ENCODE data around the gene CLSTN2.

CLSTN2 gene

GRCh38 chr3:139939681-139940190 is 4.8 kb downstream of the CLSTN2 start:
- CTCF ChIA-PET, result no interaction called here
- no peaks in the 10 kb centered on the region for H3K4me1 ChIP-seq (ENCODE audit: control insufficient read depth, insufficient read depth, low read length)
- TF ChIP-seq ZNF311 (tag by site-specific recombination; IDR thresholded peaks at IDR 0.05; ENCODE audit: borderline replicate concordance), result no peak
- no peak for TF ChIP-seq ZNF514 (tag by site-specific recombination; IDR thresholded peaks at IDR 0.05)
- TF ChIP-seq ZNF561 (tag by site-specific recombination; IDR thresholded peaks at IDR 0.05; ENCODE audit: borderline replicate concordance), result no peak
- TF ChIP-seq ZNF362 (tag by site-specific recombination; IDR thresholded peaks at IDR 0.05), result no peak
- TF ChIP-seq ZNF777 (tag by site-specific recombination; IDR thresholded peaks at IDR 0.05; ENCODE audit: borderline replicate concordance), result no peak
- TF ChIP-seq ZBTB8A (tag by site-specific recombination; IDR thresholded peaks at IDR 0.05), result no peak
- no peak for TF ChIP-seq ZBTB10 (tag by site-specific recombination; IDR thresholded peaks at IDR 0.05)
- no peak for TF ChIP-seq ZNF544 (tag by site-specific recombination; IDR thresholded peaks at IDR 0.05)
- TF ChIP-seq ZNF48 (tag by site-specific recombination; IDR thresholded peaks at IDR 0.05), result no peak
- TF ChIP-seq PBX3 (CRISPR knock-in tag; IDR thresholded peaks at IDR 0.05), result no peak
- no peak for TF ChIP-seq ZNF169 (tag by site-specific recombination; IDR thresholded peaks at IDR 0.05)
- TF ChIP-seq ZNF239 (tag by site-specific recombination; IDR thresholded peaks at IDR 0.05), result no peak
- no peak for TF ChIP-seq ZNF302 (tag by site-specific recombination; IDR thresholded peaks at IDR 0.05; ENCODE audit: low read depth)
- no peak for TF ChIP-seq ZBTB11 (tag by site-specific recombination; conservative IDR thresholded peaks at IDR 0.05; ENCODE audit: low read depth)
- no peak for TF ChIP-seq ZNF645 (tag by site-specific recombination; IDR thresholded peaks at IDR 0.05)
- no peak for TF ChIP-seq ZNF433 (tag by site-specific recombination; IDR thresholded peaks at IDR 0.05; ENCODE audit: low read depth)
- no peak for TF ChIP-seq GFI1B (tag by site-specific recombination; IDR thresholded peaks at IDR 0.05)
- no peak for TF ChIP-seq PRDM1 (tag by site-specific recombination; IDR thresholded peaks at IDR 0.05)
- no peak for TF ChIP-seq ZNF211 (tag by site-specific recombination; IDR thresholded peaks at IDR 0.05; ENCODE audit: low read depth)
- no peaks in the 10 kb centered on the region for H3K36me3 ChIP-seq (ENCODE audit: control insufficient read depth in 2 of 2, insufficient read depth in 1 of 2, low read length in 2 of 2)
- POLR2A ChIA-PET, result no interaction called here
- H3K4me3 ChIP-seq (ENCODE audit: low read depth, low read length), result no peak overlapping the region
- no peaks in the 10 kb centered on the region for H3K9me3 ChIP-seq (ENCODE audit: control insufficient read depth, insufficient read depth, low read depth, low read length)
- no peak overlapping the region for H3K27ac ChIP-seq (ENCODE audit: extremely low read depth, low read depth, low read length)

Data from HEK293 (cell line).